ENCODE results near the gene ALDH18A1.

Gene ALDH18A1

DNA sequence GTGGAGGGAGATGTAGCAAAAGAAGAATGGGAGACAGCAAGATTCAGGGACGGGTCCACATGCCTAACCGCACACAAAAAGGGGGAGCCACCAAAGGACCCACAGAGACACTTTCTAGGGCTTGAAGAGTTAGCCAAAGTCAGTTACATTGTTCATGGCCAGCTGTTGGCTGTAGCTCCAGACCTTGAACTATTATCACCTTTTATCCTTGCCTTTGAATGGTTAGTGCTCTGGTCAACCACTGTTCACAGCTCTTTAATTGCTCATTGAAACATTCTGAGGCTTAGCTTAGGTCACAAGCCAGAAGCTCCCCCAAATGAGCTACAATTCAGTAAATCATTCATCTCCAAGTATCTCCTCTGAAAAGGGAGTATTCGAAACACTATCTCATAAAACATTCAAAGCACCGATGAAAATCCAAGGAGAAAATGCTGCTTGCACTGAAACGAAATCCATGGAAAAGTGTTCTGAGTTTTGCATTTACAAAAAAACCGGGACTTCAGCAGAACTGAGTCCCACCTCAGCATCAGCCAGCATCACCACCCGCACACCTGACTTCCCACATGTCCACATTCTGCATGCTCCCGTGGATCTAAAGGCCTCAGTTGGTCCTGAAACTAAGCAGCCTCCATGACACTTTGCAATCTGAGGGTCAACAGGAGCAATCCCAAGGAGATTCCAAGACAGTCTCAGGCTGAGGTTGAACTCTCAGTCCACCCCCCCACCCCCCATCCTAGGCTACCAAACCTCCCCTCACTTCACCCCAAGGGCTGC, 99.3 kb downstream of the ALDH18A1 start:
- no peak for DNase-seq (ENCODE audit: low read depth)
